B cell (primary cell): ENCODE data around the gene BLOC1S3. TPM values are rescaled to one million over a fixed set of nuclear protein-coding genes. Genes with fewer than 3 reads are reported as not detected.
A peak's percentile ranks its signal among the peaks of the same experiment; 100 is the strongest.

Experiments
- ATAC-seq: fragments of 200-7000 bp; cut with Tn5 transposase; one replicate; pipeline ENCODE4 v1.10.0; 2021; ENCODE audit warnings: low read depth, mild to moderate bottlenecking, moderate number of reproducible peaks, moderate library complexity
- CTCF ChIA-PET: fragments of 350-600 bp; sonication (Branson Sonifier 250); formaldehyde crosslinking; loops from one replicate; lab custom pipeline; 2021; ENCODE audit warnings: antibody characterized with exemption, inconsistent platforms; lab: Charles Lee
- POLR2A ChIA-PET: fragments of 350-600 bp; sonication (Branson Sonifier 250); formaldehyde crosslinking; loops from one replicate; lab custom pipeline; 2021; ENCODE audit warnings: antibody characterized with exemption; lab: Charles Lee
- DNase-seq: peaks from one replicate; pipeline ENCODE4 v3.0.0; 2013
- H2AFZ ChIP-seq: 2 replicates; pipeline ENCODE4 v1.6.1; 2012; ENCODE audit warnings: mild to moderate bottlenecking, low read depth, low read length; ENCODE audit not compliant: insufficient read depth, poor library complexity, severe bottlenecking
- H3K27ac ChIP-seq, 2 donors: 1 replicate in 1 of 2; 2 replicates in 1 of 2; pipeline ENCODE4 v1.5.1; 2012 to 2013; ENCODE audit warnings: low read length in 2 of 2, mild to moderate bottlenecking in 2 of 2, moderate library complexity in 1 of 2
- H3K27me3 ChIP-seq, 4 experiments: fragments of 200-600 bp in 1 of 4; sonication (generic) in 1 of 4; replicated peaks in 1 of 4; 1 replicate in 2 of 4; 2 replicates in 2 of 4; pipeline versions ENCODE4 v1.6.1 to v1.7.0; 2013 to 2016; ENCODE audit warnings: low read length in 3 of 4, mild to moderate bottlenecking in 2 of 4, mixed read lengths in 1 of 4, moderate library complexity in 1 of 4; ENCODE audit not compliant: insufficient read depth in 4 of 4, control insufficient read depth in 3 of 4; ENCODE audit errors: control extremely low read depth in 1 of 4
- H3K36me3 ChIP-seq, 2 experiments: replicated peaks in 1 of 2; 1 replicate in 1 of 2; 2 replicates in 1 of 2; pipeline versions ENCODE4 v1.6.1 to v1.7.1; 2013; ENCODE audit warnings: low read length in 1 of 2; ENCODE audit not compliant: insufficient read depth in 2 of 2, control insufficient read depth in 1 of 2; ENCODE audit errors: control extremely low read depth in 1 of 2, extremely low read depth in 1 of 2
- H3K4me1 ChIP-seq, 2 donors: fragments of 200-600 bp in 1 of 2; sonication (generic) in 1 of 2; 1 replicate in 1 of 2; 2 replicates in 1 of 2; pipeline versions ENCODE4 v1.5.1 to v1.6.1; 2013 to 2017; ENCODE audit warnings: low read length in 2 of 2; ENCODE audit not compliant: control insufficient read depth in 2 of 2, insufficient read depth in 2 of 2
- H3K4me2 ChIP-seq: replicated peaks from 2 replicates; pipeline ENCODE3; 2012; ENCODE audit warnings: mild to moderate bottlenecking, low read depth, low read length; ENCODE audit not compliant: poor library complexity, severe bottlenecking
- H3K4me3 ChIP-seq, 5 experiments: fragments of 200-600 bp in 1 of 5; sonication (generic) in 1 of 5; 1 replicate in 3 of 5; 2 replicates in 2 of 5; pipeline versions ENCODE4 v1.5.1 to v1.7.0; 2011 to 2016; ENCODE audit warnings: low read length in 4 of 5, mild to moderate bottlenecking in 4 of 5, low read depth in 2 of 5, control low read depth in 1 of 5, moderate library complexity in 1 of 5; ENCODE audit not compliant: insufficient read depth in 1 of 5; ENCODE audit errors: control extremely low read depth in 1 of 5, extremely low read depth in 1 of 5
- H3K79me2 ChIP-seq: fragments of 200-600 bp; sonication (generic); one replicate; pipeline ENCODE4 v1.6.0; 2016; ENCODE audit warnings: low read length; ENCODE audit not compliant: control insufficient read depth, insufficient read depth
- H3K9ac ChIP-seq: fragments of 200-600 bp; sonication (generic); 2 replicates; pipeline ENCODE4 v1.6.1; 2017; ENCODE audit warnings: mild to moderate bottlenecking, low read length, moderate library complexity
- H3K9me3 ChIP-seq, 3 donors: one replicate each; pipeline versions ENCODE4 v1.6.1 to v1.7.1; 2013; ENCODE audit warnings: low read length in 2 of 3; ENCODE audit not compliant: control insufficient read depth in 2 of 3, insufficient read depth in 1 of 3; ENCODE audit errors: control extremely low read depth in 1 of 3
- H4K20me1 ChIP-seq: 2 replicates; pipeline ENCODE4 v1.6.0; 2012; ENCODE audit warnings: mild to moderate bottlenecking, low read length; ENCODE audit not compliant: insufficient read depth, control insufficient read depth, poor library complexity, severe bottlenecking
- H3K27ac Mint-ChIP-seq: one replicate; pipeline ENCODE4 v1.8.0; 2021; ENCODE audit warnings: mixed read lengths
- H3K27me3 Mint-ChIP-seq: one replicate; pipeline ENCODE4 v1.8.0; 2021; ENCODE audit warnings: mixed read lengths
- H3K4me1 Mint-ChIP-seq: one replicate; pipeline ENCODE4 v1.8.0; 2021; ENCODE audit warnings: mixed read lengths
- H3K4me3 Mint-ChIP-seq: one replicate; pipeline ENCODE4 v1.8.0; 2021; ENCODE audit warnings: mixed read lengths
- H3K9me3 Mint-ChIP-seq: one replicate; pipeline ENCODE4 v1.8.0; 2022; ENCODE audit warnings: mixed read lengths; ENCODE audit not compliant: insufficient read depth
- CTCF ChIP-seq: fragments of 200-600 bp; IDR thresholded peaks from one replicate; pipeline ENCODE4 v1.8.0; 2022; ENCODE audit warnings: antibody characterized with exemption, mild to moderate bottlenecking
- EZH2 ChIP-seq: IDR thresholded peaks from 2 replicates; pipeline ENCODE4 v1.6.1; 2012; ENCODE audit warnings: borderline replicate concordance, low read depth, mild to moderate bottlenecking, moderate library complexity, low read length; ENCODE audit not compliant: insufficient read depth, poor library complexity, severe bottlenecking
- WGBS: methylation state at CpG from one replicate; pipeline ENCODE4 v1.1.5; 2013; ENCODE audit warnings: missing lambda C conversion rate; ENCODE audit not compliant: insufficient coverage; 5-methylcytosine and 5-hydroxymethylcytosine counted together
- intact Hi-C: fragments of 100-400 bp; cut with micrococcal nuclease; formaldehyde crosslinking; loops from one replicate; pipeline ENCODE4 v1.10.0; 2022
- polyA plus RNA-seq: library from polyadenylated mRNA; depleted of rRNA; stranded (reverse); fragments of >200 nt; gene quantifications from 2 replicates; pipeline ENCODE4 v1.2.3, GENCODE V29; 2012
- total RNA-seq, 2 donors: library from RNA; stranded (reverse); fragments of 120-200 nt in 1 of 2; gene quantifications; 1 replicate in 1 of 2; 2 replicates in 1 of 2; pipeline versions ENCODE4 v1.2.3 to v1.2.4, GENCODE V29; 2013 to 2022

Gene BLOC1S3
- total and polyA plus RNA-seq, 2 donors (not counting 1 experiment from before 2014, with no cell fraction given): 7.2 to 21.1 TPM

GRCh38 chr19:45149129-45149528 lies 29.5 kb upstream of the BLOC1S3 start:
- Mint-ChIP-seq H3K9me3 (no peaks in the 10 kb centered on the region), H3K27me3 (peaks cover 12% of the 10 kb centered on the region), H3K4me3 (no peak overlapping the region), H3K4me1 (peaks cover 17% of the 10 kb centered on the region), H3K27ac (no peak overlapping the region)
- no peaks in the 10 kb centered on the region for H3K79me2 ChIP-seq
- 94% methylated on average over 3 of the region's 9 CpGs for WGBS
- POLR2A ChIA-PET: interaction anchor here (0.7 kb wide), 1 partner anchor 211 kb away, joined by 3 read pairs; no protein-coding TSS in a partner anchor
- intact Hi-C loops: no loop called here
- no peak overlapping the region for H3K27ac ChIP-seq
- ATAC-seq: no peak
- no peaks in the 10 kb centered on the region for H4K20me1 ChIP-seq
- H3K4me1 ChIP-seq: peaks cover 20 to 28% of the 10 kb centered on the region in 2 donors
- H3K9ac ChIP-seq: no peak overlapping the region
- peaks cover 0 to 22% (median 0%) of the 10 kb centered on the region in 3 donors for H3K9me3 ChIP-seq
- H3K4me3 ChIP-seq: no peak overlapping the region
- H2AFZ ChIP-seq: no peak overlapping the region
- peaks cover 0 to 26% (median 7%) of the 10 kb centered on the region in 4 experiments for H3K27me3 ChIP-seq
- H3K4me2 ChIP-seq: no peak overlapping the region
- TF ChIP-seq CTCF (no peak), EZH2 (no peak)
- peaks cover 0 to 10% of the 10 kb centered on the region in 2 experiments for H3K36me3 ChIP-seq
- DNase-seq: no peak
- CTCF ChIA-PET: interaction anchor here (1.3 kb wide), 1 partner anchor 12 kb away, joined by 3 read pairs; no protein-coding TSS in a partner anchor

DNA sequence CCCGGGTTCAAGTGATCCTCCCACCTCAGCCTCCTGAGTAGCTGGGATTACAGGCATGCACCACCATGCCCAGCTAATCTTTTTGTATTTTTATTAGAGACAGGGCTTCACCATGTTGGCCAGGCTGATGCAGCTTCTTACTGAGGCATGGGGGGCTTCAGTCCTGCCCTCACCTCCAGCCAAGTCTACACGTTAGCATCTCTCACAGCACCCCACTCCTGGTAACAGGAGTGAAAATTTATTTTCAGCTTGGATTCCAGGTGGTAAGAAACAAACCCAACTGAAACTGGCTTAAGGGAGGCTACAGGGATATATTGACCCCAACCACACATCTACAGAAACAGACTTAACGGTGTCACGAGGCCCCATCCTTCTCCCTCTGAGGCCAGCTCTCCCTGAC lies 28.4 kb upstream of the BLOC1S3 start:
- H3K36me3 ChIP-seq: peaks cover 0 to 7% of the 10 kb centered on the region in 2 experiments
- no peak overlapping the region for H3K27ac ChIP-seq
- H3K9me3 ChIP-seq: peaks cover 0 to 22% (median 0%) of the 10 kb centered on the region in 3 donors
- Mint-ChIP-seq H3K9me3 (no peaks in the 10 kb centered on the region), H3K27ac (no peak overlapping the region), H3K4me3 (peak overlapping the region; percentile 19), H3K4me1 (peaks cover 18% of the 10 kb centered on the region), H3K27me3 (peaks cover 17% of the 10 kb centered on the region)
- CTCF ChIA-PET: interaction anchor here (1.3 kb wide), 1 partner anchor 8 kb away, joined by 3 read pairs; no protein-coding TSS in a partner anchor
- no peak for ATAC-seq
- POLR2A ChIA-PET: no interaction called here
- peaks cover 0 to 32% (median 10%) of the 10 kb centered on the region in 4 experiments for H3K27me3 ChIP-seq
- H3K9ac ChIP-seq: no peak overlapping the region
- H3K4me1 ChIP-seq: peaks cover 22 to 29% of the 10 kb centered on the region in 2 donors
- WGBS: 100% methylated on average over 2 of the region's 4 CpGs
- H3K4me2 ChIP-seq: no peak overlapping the region
- TF ChIP-seq CTCF (no peak), EZH2 (no peak)
- H2AFZ ChIP-seq: no peak overlapping the region
- no peak for DNase-seq
- intact Hi-C loops: no loop called here
- no peak overlapping the region for H3K4me3 ChIP-seq
- H4K20me1 ChIP-seq: no peaks in the 10 kb centered on the region
- H3K79me2 ChIP-seq: no peaks in the 10 kb centered on the region
